ENCODE measurements around the gene PCDHGB1. TPM values are rescaled to one million over a fixed set of nuclear protein-coding genes. Genes with fewer than 3 reads are reported as not detected.
"Not testable (repeated sequence)": the region's sequence is repeated elsewhere in the genome, so short reads cannot be mapped to it uniquely, and the experiment has no call there.

The PCDHGB1 gene
- polyA plus RNA-seq, 3 donors: not detected

GRCh38 chr5:141338538-141339306 lies 11.2 kb upstream of the PCDHGB1 start, which contains the start of gene PCDHGA2:
Gene PCDHGA2, plus strand, starts transcription at chr5:141338760.
- H2AFZ ChIP-seq (ENCODE audit: insufficient read depth, low read depth, low read length, poor library complexity, severe bottlenecking): no peak within 1 kb of the TSS
- 11% methylated on average over 25 of the region's 27 CpGs for WGBS (ENCODE audit: insufficient coverage)
- peaks cover 27 to 77% (median 62%) of the 10 kb centered on the region in 7 donors for H3K9me3 Mint-ChIP-seq
- H3K36me3 ChIP-seq (replicated peaks in 1 of 2; ENCODE audit: control insufficient read depth in 1 of 2, insufficient read depth in 2 of 2, low read length in 2 of 2): no peaks in the 10 kb centered on the region
- peak; percentile 16 for TF ChIP-seq CTCF (IDR thresholded peaks at IDR 0.05)
- no peak within 1 kb of the TSS for H3K4me2 ChIP-seq (replicated peaks; ENCODE audit: extremely low read depth, low read length, poor library complexity, severe bottlenecking)
- H4K20me1 ChIP-seq (ENCODE audit: insufficient read depth, low read length): no peaks in the 10 kb centered on the region
- peaks cover 30 to 80% (median 54%) of the 10 kb centered on the region in 3 donors for H3K27me3 Mint-ChIP-seq (ENCODE audit: low read depth in 3 of 3)
- DNase-seq: no peak
- peak within 1 kb of the TSS in 1 of 2 donors; percentile 50 for H3K4me3 Mint-ChIP-seq
- H3K4me3 ChIP-seq (replicated peaks in 1 of 3; ENCODE audit: low read depth in 2 of 3, low read length in 3 of 3): no peak within 1 kb of the TSS
- H3K9me3 ChIP-seq (replicated peaks in 1 of 2; ENCODE audit: control insufficient read depth in 1 of 2, insufficient read depth in 1 of 2, low read length in 2 of 2): peaks cover 30 to 57% of the 10 kb centered on the region in 2 donors
- intact Hi-C loops (cut with micrococcal nuclease): no loop called here
- H3K9ac ChIP-seq (ENCODE audit: insufficient read depth, low read length, poor library complexity, severe bottlenecking): no peak within 1 kb of the TSS
- no peaks in the 10 kb centered on the region for H3K4me1 ChIP-seq (ENCODE audit: control insufficient read depth in 1 of 2, insufficient read depth in 2 of 2, low read length in 2 of 2)
- peaks cover 0 to 3% of the 10 kb centered on the region in 2 donors for H3K36me3 Mint-ChIP-seq
- peaks cover 16 to 69% of the 10 kb centered on the region in 2 donors for H3K27me3 ChIP-seq (ENCODE audit: control insufficient read depth in 2 of 2, insufficient read depth in 2 of 2, low read length in 2 of 2)
- H3K27ac Mint-ChIP-seq: peak within 1 kb of the TSS in 1 of 7 donors; percentile 63
- peaks cover 2% of the 10 kb centered on the region for H3K4me1 Mint-ChIP-seq
- H3K79me2 ChIP-seq (ENCODE audit: insufficient read depth, low read length): no peaks in the 10 kb centered on the region
- H3K27ac ChIP-seq (ENCODE audit: low read depth in 1 of 2, low read length in 2 of 2): no peak within 1 kb of the TSS

- DNase-seq; H2AFZ ChIP-seq (ENCODE audit: insufficient read depth, low read depth, low read length, poor library complexity, severe bottlenecking); H3K36me3 ChIP-seq (replicated peaks in 1 of 2; ENCODE audit: control insufficient read depth in 1 of 2, insufficient read depth in 2 of 2, low read length in 2 of 2); H3K4me1 Mint-ChIP-seq; H3K4me2 ChIP-seq (replicated peaks; ENCODE audit: extremely low read depth, low read length, poor library complexity, severe bottlenecking); H3K4me1 ChIP-seq (ENCODE audit: control insufficient read depth in 1 of 2, insufficient read depth in 2 of 2, low read length in 2 of 2); H3K36me3 Mint-ChIP-seq; H3K27ac Mint-ChIP-seq; H3K27ac ChIP-seq (ENCODE audit: low read depth in 1 of 2, low read length in 2 of 2); H3K9ac ChIP-seq (ENCODE audit: insufficient read depth, low read length, poor library complexity, severe bottlenecking); H4K20me1 ChIP-seq (ENCODE audit: insufficient read depth, low read length); intact Hi-C loops (cut with micrococcal nuclease); H3K4me3 ChIP-seq (replicated peaks in 1 of 3; ENCODE audit: low read depth in 2 of 3, low read length in 3 of 3); H3K79me2 ChIP-seq (ENCODE audit: insufficient read depth, low read length): not testable (repeated sequence)
- peaks cover 41 to 79% (median 70%) of the 10 kb centered on the region in 7 donors for H3K9me3 Mint-ChIP-seq
- peak overlapping the region in 1 of 2 donors; percentile 28 for H3K4me3 Mint-ChIP-seq
- H3K9me3 ChIP-seq (replicated peaks in 1 of 2; ENCODE audit: control insufficient read depth in 1 of 2, insufficient read depth in 1 of 2, low read length in 2 of 2): peaks cover 49 to 61% of the 10 kb centered on the region in 2 donors
- H3K27me3 ChIP-seq (ENCODE audit: control insufficient read depth in 2 of 2, insufficient read depth in 2 of 2, low read length in 2 of 2): peaks cover 13 to 74% of the 10 kb centered on the region in 2 donors
- peaks cover 36 to 83% (median 65%) of the 10 kb centered on the region in 3 donors for H3K27me3 Mint-ChIP-seq (ENCODE audit: low read depth in 3 of 3)
- 58% methylated on average over 16 of the region's 45 CpGs for WGBS (ENCODE audit: insufficient coverage)
These were observed 9.0 kb upstream of the PCDHGB1 start for GRCh38 chr5:141340781-141341354.
